GM18951 (cell line): ENCODE measurements around the gene OR9A2.

Experiments
- POLR2A ChIP-seq: IDR thresholded peaks from 4 replicates; pipeline ENCODE4 v1.6.1; 2011; ENCODE audit warnings: mild to moderate bottlenecking; ENCODE audit not compliant: insufficient read length, insufficient read depth; ENCODE audit errors: extremely low read depth
- in situ Hi-C: fragments of 300-500 bp; cut with MboI; formaldehyde crosslinking; loops from one replicate; pipeline ENCODE4 v1.12.0; 2022; ENCODE audit warnings: low sequenced_read_pairs, mixed read lengths, inconsistent platforms; ENCODE audit not compliant: unreplicated experiment

Gene OR9A2, protein sequence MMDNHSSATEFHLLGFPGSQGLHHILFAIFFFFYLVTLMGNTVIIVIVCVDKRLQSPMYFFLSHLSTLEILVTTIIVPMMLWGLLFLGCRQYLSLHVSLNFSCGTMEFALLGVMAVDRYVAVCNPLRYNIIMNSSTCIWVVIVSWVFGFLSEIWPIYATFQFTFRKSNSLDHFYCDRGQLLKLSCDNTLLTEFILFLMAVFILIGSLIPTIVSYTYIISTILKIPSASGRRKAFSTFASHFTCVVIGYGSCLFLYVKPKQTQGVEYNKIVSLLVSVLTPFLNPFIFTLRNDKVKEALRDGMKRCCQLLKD

DNA sequence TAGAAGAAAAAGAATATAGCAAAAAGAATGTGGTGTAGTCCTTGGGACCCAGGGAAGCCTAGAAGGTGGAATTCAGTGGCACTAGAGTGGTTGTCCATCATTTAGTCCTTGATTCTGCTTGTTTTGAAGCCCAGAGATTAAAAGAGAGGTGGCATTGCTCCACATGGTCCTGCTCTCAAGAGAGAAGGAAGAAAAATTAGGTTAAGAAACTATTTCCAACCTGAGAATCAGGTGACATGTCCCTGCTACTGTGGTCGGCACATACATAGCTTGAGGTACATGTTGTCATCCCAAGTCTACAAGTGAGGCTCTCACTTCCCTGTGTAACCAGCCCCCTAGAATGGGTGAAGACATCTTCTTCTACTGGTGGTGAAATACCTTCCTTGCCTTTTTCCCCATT lies at the start of gene OR9A2:
OR9A2 (minus strand) TSS at position 101 of the 400 bp plus-strand sequence; CDS start at position 101, 0 bp downstream.
- in situ Hi-C loops = no loop called here
- no peak for TF ChIP-seq POLR2A

DNA sequence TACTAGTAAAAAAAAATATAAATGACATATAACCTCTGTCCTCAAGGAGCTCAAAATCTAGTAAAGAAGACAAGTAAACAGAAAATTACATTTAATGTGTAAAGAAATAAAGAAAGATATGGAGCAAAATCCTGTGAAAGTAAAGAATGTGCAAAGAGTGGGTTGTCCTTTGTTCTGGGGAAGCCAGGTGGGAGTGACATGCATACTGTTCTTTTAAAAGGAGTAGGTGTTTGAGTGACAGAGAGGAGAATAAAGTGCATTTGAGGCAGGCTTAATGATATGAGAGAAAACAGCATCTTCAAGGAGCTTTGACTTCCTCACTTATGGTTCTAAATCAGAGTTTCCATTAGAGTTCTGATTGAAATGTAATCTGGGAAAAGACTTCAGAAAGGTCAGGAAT lies 47.2 kb upstream of the OR9A2 start:
- in situ Hi-C loops = no loop called here
- TF ChIP-seq POLR2A = no peak

DNA sequence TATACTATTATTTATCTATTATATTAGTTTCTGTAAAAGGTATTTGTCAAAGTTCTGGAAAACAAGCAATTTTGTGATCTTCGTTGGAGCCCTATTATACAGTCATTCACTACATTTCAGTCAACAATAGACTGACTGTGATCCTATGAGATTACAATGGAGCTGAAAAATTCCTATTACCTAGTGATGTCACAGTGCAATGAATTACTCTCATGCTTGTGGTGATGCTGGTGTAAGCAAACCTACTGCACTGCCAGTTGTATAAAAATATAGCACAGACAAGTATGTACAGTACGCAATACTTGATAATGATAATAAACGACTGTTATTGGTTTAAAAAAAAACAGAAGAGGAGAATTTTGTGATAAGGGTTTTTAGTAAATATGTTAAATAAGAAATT lies 46.6 kb upstream of the OR9A2 start:
- TF ChIP-seq POLR2A = no peak
- in situ Hi-C loops = no loop called here

DNA sequence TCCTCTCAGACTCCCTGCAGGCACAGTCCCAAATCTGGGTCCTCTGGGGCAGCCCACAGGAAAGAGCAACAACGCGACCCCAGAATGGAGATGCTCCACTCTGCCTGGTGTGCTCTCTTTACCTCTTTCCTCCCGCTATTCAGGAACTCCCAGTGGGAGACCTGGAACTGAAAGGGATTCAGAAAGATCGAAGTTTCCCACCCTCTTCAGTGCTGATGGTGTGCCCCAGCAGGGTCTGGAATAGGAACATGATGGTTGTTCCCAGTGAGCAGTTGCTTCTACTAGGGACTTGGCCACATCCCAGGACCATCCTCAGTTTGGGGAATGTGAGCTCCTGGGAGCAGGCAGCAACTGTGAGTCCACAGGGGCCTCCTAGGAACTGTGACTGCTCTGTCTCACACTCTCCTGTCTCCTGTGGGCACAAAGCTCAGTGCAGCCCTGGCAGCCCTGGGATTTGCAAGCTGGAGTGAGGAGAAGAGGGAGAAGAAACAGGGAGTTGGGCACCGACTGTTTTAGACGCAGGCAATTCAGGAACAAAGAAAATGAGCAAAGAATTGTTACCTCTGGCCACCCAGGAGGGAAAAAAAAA lies 43.1 kb upstream of the OR9A2 start:
- in situ Hi-C loops = no loop called here

DNA sequence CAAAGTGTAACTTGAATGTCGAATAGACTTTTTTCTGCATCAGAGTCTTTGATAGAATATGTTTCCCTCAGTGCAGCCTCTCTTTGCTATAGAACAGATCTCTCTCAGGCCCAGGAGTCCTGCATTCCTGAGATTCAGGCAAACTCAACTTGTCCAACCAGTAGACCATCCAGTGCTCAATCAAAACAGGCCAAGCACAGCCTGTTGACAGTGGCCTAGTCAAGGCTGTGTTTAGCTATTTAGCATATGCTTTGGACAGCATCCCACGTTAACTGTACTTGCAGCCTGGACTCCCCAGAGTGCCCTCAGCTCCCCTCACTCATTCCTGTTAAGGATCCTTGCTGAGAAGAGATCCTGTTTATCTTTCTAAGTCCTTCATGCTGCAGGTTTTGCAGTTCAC lies 41.5 kb upstream of the OR9A2 start:
- TF ChIP-seq POLR2A = no peak
- in situ Hi-C loops = no loop called here

More for the DNA sequence above, 43.1 kb upstream of the OR9A2 start:
- no peak for TF ChIP-seq POLR2A

DNA sequence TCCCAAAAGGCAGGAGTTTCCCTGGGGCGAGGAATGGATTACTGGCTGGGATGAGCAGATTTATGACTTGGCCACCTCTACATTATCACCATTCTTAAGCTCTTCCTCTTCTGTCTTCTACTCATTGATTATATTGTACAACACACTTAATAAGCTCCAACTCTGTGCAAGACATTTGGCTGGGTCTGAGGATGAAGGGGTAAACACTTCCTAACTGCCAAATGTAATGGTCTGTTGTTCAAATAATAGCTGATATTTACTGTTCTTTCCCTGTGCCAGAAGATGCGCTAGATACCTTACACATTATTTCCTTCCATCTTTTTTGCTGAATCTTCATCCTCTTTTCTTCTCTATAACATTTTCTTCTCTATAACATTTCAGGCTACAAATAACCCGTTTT lies 36.8 kb upstream of the OR9A2 start:
- in situ Hi-C loops = no loop called here
- no peak for TF ChIP-seq POLR2A

DNA sequence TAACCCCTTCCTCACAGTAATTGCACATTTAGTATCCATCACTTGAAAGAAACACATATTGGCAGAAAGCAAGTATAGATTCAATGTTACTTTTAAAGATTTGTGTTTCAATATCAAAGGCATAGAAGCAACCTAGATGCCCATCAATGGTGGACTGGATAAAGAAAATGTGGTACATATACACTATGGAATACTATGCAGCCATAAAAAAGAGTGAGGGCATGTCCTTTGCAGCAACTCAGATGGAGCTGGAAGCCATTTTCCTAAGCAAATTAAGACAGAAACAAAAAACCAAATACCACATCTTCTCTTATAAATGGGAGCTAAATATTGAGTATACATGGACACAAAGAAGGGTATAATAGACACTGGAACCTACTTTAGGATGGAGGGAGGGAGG lies 28.8 kb upstream of the OR9A2 start:
- in situ Hi-C loops = no loop called here
- TF ChIP-seq POLR2A = no peak

DNA sequence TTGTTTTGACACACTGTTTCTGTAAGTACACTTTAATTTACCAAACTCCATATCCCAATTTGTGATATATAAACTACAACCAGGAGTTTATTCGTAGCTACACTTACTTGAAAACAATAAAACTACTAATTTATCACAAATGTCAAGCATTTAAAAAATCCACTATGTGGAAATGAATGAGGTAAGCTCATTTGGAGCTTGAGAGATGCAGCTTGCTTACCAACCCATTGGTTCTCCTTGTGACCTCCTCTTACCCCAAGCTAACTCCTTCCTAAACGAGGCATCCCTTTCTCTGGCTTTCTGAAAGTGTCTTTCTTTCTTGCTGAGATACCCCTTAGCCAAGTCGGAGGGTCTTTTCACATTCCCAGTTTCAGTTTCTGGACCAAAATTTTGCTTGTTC lies 27.7 kb upstream of the OR9A2 start:
- in situ Hi-C loops = no loop called here
- TF ChIP-seq POLR2A = no peak

DNA sequence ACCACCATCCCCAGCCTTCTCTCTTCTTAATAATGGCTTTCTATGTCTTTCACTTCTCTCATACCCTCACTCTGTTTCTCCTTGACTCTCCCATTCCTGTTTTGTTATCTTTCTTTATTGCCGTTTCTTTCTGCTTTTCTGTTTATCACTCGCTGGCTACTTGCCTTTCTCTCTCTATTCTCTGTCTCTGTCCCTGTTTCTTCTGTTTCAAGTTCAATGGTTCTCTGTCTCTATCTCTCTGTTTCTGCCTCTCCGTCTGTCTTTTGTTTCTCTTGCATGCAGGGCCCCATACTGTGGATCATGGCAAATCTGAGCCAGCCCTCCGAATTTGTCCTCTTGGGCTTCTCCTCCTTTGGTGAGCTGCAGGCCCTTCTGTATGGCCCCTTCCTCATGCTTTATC lies 25.1 kb upstream of the OR9A2 start, which contains the start of gene OR6V1:
OR6V1 (plus strand) TSS at position 301 of the 400 bp plus-strand sequence; CDS start at position 301, 0 bp downstream.
- in situ Hi-C loops = no loop called here
- TF ChIP-seq POLR2A = no peak

DNA sequence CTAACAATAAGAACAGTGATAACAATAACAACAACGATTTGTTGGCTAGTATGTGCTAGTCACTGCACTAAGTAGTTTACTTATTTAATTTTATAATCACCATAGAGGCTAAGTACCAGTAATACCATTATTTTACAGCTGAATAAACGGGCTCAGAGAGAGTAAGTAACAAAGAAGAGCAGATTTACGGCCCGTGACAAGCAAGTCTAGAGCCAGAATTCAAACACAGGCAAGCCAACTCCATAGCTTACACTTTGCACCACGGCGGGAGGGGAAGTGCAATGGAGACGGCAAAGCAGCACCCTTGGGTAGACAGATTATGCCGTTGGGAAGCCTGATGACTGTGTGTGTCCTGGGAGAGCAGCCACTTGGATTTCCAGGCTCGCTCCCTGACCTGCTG lies 24.0 kb upstream of the OR9A2 start:
- in situ Hi-C loops = no loop called here
- TF ChIP-seq POLR2A = no peak

DNA sequence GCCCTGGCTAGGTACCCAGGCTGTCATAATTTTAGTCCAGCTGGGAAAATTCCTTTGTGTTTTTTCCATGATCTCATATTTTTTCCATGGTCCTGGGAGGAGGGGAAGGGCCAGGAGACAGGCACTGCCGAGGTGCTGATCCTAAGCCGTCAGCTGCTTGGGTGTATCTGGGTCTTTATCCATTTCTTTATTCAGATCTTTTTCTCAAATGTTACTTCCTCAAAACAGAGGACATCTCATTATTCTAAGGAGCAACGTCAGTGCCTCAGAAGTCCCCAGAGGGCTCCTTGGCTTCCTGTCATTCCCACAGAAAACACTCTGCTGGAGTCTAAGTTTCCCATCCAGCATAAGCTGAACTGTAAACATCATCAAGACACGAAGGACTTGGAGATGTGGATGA lies 22.4 kb upstream of the OR9A2 start:
- in situ Hi-C loops = no loop called here

DNA sequence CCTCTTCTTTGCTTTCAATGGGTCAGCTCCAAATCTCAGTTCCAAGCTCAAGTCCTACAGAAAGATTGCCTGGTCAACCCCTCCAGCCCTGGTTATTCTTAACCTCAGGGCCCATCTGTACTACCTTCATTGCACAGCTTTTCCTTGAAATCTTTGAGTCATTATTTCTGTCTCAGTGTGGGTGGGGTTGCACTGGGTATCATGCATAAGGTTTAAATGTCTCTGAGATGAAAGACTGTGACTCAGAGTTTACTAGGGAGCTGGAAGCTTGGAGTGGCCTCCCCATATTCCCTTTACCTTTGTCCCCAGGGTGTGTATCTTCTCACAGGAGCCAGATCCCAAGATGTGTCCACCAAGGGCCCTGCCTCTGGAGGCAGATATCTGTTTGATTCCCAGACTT lies 21.9 kb upstream of the OR9A2 start:
- in situ Hi-C loops = no loop called here
- TF ChIP-seq POLR2A = no peak

More for the DNA sequence above, 22.4 kb upstream of the OR9A2 start:
- TF ChIP-seq POLR2A = no peak

DNA sequence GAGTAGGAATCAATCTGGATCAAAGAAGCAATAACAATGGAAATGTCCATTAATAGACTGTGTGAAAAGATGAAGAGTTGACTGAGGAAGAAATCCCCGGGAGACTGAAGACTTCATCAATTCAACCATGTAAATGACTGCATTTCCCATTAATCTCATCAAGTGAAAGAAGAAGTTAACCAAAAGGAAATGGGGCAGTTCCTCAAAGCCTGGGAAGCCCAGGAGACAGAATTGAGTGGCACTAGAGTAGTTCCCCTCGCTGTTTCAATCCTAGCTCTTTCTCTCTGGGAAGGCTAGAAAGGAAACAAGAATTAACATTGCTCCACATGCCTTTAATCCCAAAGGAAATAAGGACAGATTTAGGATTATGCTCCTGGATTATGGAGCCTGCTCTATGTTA lies 20.4 kb upstream of the OR9A2 start:
- in situ Hi-C loops = no loop called here
- TF ChIP-seq POLR2A = no peak

DNA sequence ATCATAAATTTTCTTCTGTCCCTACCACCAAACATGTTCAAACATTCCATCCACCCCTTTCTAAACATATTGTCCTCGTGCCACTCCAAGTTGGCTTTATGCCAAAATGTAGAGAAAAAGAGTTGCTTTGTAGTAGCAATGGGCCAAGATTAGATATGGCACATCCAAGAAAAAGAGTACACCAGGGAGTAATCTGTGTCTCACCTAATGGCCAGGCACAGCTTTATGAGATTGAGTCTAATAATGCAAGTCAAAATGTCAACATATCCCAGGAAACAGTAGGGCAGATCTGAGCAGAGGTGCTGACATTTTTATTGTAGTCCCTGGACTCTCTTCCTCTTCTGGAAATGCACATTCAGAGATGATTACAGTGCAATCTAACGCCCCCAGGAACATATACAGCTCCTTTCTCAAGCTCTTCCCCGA lies 19.5 kb upstream of the OR9A2 start:
- in situ Hi-C loops = no loop called here
- no peak for TF ChIP-seq POLR2A
